IMR-90 (cell line): Measurements from ENCODE around the gene HRNR. TPM values are rescaled to one million over a fixed set of nuclear protein-coding genes. Genes with fewer than 3 reads are reported as not detected.

Experiments used
- ATAC-seq: fragments of 200-7000 bp; cut with Tn5 transposase; 2 replicates; pipeline ENCODE4 v1.9.1; 2020; ENCODE audit warnings: low read depth, mild to moderate bottlenecking, moderate library complexity
- BruUV-seq: library from RNA; stranded (reverse); fragments of 400-500 nt; replicated peaks from 2 replicates; lab custom pipeline; 2021; lab: Mats Ljungman, UMichigan
- CTCF ChIA-PET: fragments of 300-600 bp; formaldehyde crosslinking; extraction: SDS; loops from one replicate; lab custom pipeline; 2021; ENCODE audit warnings: antibody characterized with exemption; lab: Yijun Ruan, JAX
- POLR2A ChIA-PET: fragments of 300-600 bp; sonication (Branson Sonifier 250); formaldehyde crosslinking; loops from one replicate; lab custom pipeline; 2022; ENCODE audit warnings: antibody characterized with exemption; ENCODE audit not compliant: unreplicated experiment; lab: Charles Lee
- DNase-seq: peaks from one replicate; pipeline ENCODE4 v3.0.0; 2013
- H2AFZ ChIP-seq: replicated peaks from 2 replicates; pipeline ENCODE3; 2013; ENCODE audit warnings: low read length, mild to moderate bottlenecking; ENCODE audit not compliant: poor library complexity
- H2AK5ac ChIP-seq: 2 replicates; pipeline ENCODE4 v1.6.1; 2013; ENCODE audit warnings: low read depth, low read length, inconsistent platforms
- H2AK9ac ChIP-seq: replicated peaks from 2 replicates; pipeline ENCODE3; 2013; ENCODE audit warnings: mild to moderate bottlenecking, low read depth, low read length, moderate library complexity; ENCODE audit not compliant: poor library complexity
- H2BK120ac ChIP-seq: 2 replicates; pipeline ENCODE4 v1.6.1; 2013; ENCODE audit warnings: low read depth, low read length, inconsistent platforms
- H2BK15ac ChIP-seq: 3 replicates; pipeline ENCODE4 v1.6.1; 2013; ENCODE audit warnings: low read depth, low read length, inconsistent platforms
- H2BK20ac ChIP-seq: 2 replicates; pipeline ENCODE4 v1.6.1; 2013; ENCODE audit warnings: low read depth, mild to moderate bottlenecking, inconsistent platforms, low read length, moderate library complexity
- H2BK5ac ChIP-seq: 2 replicates; pipeline ENCODE4 v1.6.1; 2013; ENCODE audit warnings: mild to moderate bottlenecking, low read depth, low read length, inconsistent platforms; ENCODE audit not compliant: poor library complexity, severe bottlenecking
- H3K14ac ChIP-seq: replicated peaks from 2 replicates; pipeline ENCODE4 v1.6.1; 2013; ENCODE audit warnings: low read depth, low read length, inconsistent platforms
- H3K18ac ChIP-seq: 2 replicates; pipeline ENCODE4 v1.6.1; 2013; ENCODE audit warnings: low read depth, low read length, control low read depth
- H3K23ac ChIP-seq: 2 replicates; pipeline ENCODE4 v1.6.1; 2013; ENCODE audit warnings: low read depth, low read length, inconsistent platforms
- H3K27ac ChIP-seq: 2 replicates; pipeline ENCODE4 v1.5.1; 2013; ENCODE audit warnings: mild to moderate bottlenecking, control low read depth, low read length; ENCODE audit not compliant: insufficient read depth
- H3K27me3 ChIP-seq: 2 replicates; pipeline ENCODE4 v1.6.1; 2013; ENCODE audit warnings: low read length; ENCODE audit not compliant: control insufficient read depth, insufficient read depth
- H3K36me3 ChIP-seq: 2 replicates; pipeline ENCODE4 v1.6.1; 2013; ENCODE audit warnings: low read length, mixed read lengths; ENCODE audit not compliant: control insufficient read depth, insufficient read depth
- H3K4ac ChIP-seq: 2 replicates; pipeline ENCODE4 v1.6.1; 2013; ENCODE audit warnings: low read depth, low read length, inconsistent platforms
- H3K4me1 ChIP-seq: 2 replicates; pipeline ENCODE4 v1.6.1; 2013; ENCODE audit warnings: low read length, mixed read lengths; ENCODE audit not compliant: control insufficient read depth, insufficient read depth
- H3K4me2 ChIP-seq: 2 replicates; pipeline ENCODE4 v1.6.1; 2013; ENCODE audit warnings: low read depth, mild to moderate bottlenecking, control low read depth, low read length, moderate library complexity
- H3K4me3 ChIP-seq: 2 replicates; pipeline ENCODE4 v1.5.1; 2013; ENCODE audit warnings: low read depth, mild to moderate bottlenecking, control low read depth, low read length, moderate library complexity; ENCODE audit not compliant: insufficient read depth
- H3K56ac ChIP-seq: 2 replicates; pipeline ENCODE4 v1.6.1; 2013; ENCODE audit warnings: low read length, inconsistent platforms; ENCODE audit not compliant: insufficient read depth; ENCODE audit errors: extremely low read depth
- H3K79me1 ChIP-seq, 2 experiments: 2 replicates each; pipeline ENCODE4 v1.6.1; 2013; ENCODE audit warnings: low read length in 2 of 2, inconsistent platforms in 1 of 2, low read depth in 1 of 2
- H3K9ac ChIP-seq: 2 replicates; pipeline ENCODE4 v1.6.1; 2013; ENCODE audit warnings: low read depth, low read length, control low read depth
- H3K9me1 ChIP-seq: 2 replicates; pipeline ENCODE4 v1.6.1; 2013; ENCODE audit warnings: low read length, inconsistent platforms; ENCODE audit not compliant: insufficient read depth
- H3K9me3 ChIP-seq: 2 replicates; pipeline ENCODE4 v1.6.1; 2013; ENCODE audit warnings: low read length; ENCODE audit not compliant: control insufficient read depth, insufficient read depth
- H4K20me1 ChIP-seq: 2 replicates; pipeline ENCODE4 v1.6.1; 2013; ENCODE audit warnings: low read length, inconsistent platforms; ENCODE audit not compliant: insufficient read depth
- H4K5ac ChIP-seq: 2 replicates; pipeline ENCODE4 v1.6.1; 2013; ENCODE audit warnings: mild to moderate bottlenecking, low read depth, low read length, control low read depth
- H4K8ac ChIP-seq, 2 experiments: 2 replicates each; pipeline ENCODE4 v1.6.1; 2013; ENCODE audit warnings: low read depth in 2 of 2, low read length in 2 of 2, control low read depth in 1 of 2, inconsistent platforms in 1 of 2
- H4K91ac ChIP-seq: 2 replicates; pipeline ENCODE4 v1.6.1; 2013; ENCODE audit warnings: low read depth, low read length, inconsistent platforms; ENCODE audit not compliant: insufficient read depth
- BHLHE40 ChIP-seq: fragments of 150-350 bp; IDR thresholded peaks from 2 replicates; pipeline ENCODE4 v1.6.1; 2016; ENCODE audit warnings: mild to moderate bottlenecking, low read depth, low read length
- CEBPB ChIP-seq: IDR thresholded peaks from 2 replicates; pipeline ENCODE4 v1.6.1; 2012; ENCODE audit warnings: low read depth, low read length, improper control_type of control experiment
- CHD1 ChIP-seq: IDR thresholded peaks from 2 replicates; pipeline ENCODE4 v1.6.1; 2012; ENCODE audit warnings: low read depth, low read length, improper control_type of control experiment
- CTCF ChIP-seq: conservative IDR thresholded peaks from 2 replicates; pipeline ENCODE4 v1.5.1; 2012; ENCODE audit warnings: mild to moderate bottlenecking, low read depth, low read length, improper control_type of control experiment
- ELK1 ChIP-seq: fragments of 150-350 bp; IDR thresholded peaks from 2 replicates; pipeline ENCODE4 v1.6.1; 2016; ENCODE audit warnings: low read depth, mild to moderate bottlenecking, low read length, moderate library complexity, borderline replicate concordance
- FOS ChIP-seq: fragments of 150-350 bp; IDR thresholded peaks from 2 replicates; pipeline ENCODE4 v1.6.1; 2016; ENCODE audit warnings: low read depth, low read length
- MAFK ChIP-seq: IDR thresholded peaks from 2 replicates; pipeline ENCODE4 v1.6.1; 2012; ENCODE audit warnings: low read depth, low read length, improper control_type of control experiment
- MAZ ChIP-seq: IDR thresholded peaks from 2 replicates; pipeline ENCODE4 v1.6.1; 2012; ENCODE audit warnings: low read depth, mild to moderate bottlenecking, low read length, improper control_type of control experiment, moderate library complexity, borderline replicate concordance
- MXI1 ChIP-seq: IDR thresholded peaks from 2 replicates; pipeline ENCODE4 v1.6.1; 2012; ENCODE audit warnings: low read depth, mild to moderate bottlenecking, low read length, moderate library complexity, borderline replicate concordance
- NFE2L2 ChIP-seq: fragments of 150-350 bp; IDR thresholded peaks from 2 replicates; pipeline ENCODE4 v1.6.1; 2016; ENCODE audit warnings: low read depth, mild to moderate bottlenecking, low read length
- POLR2A ChIP-seq: IDR thresholded peaks from 2 replicates; pipeline ENCODE4 v1.6.1; 2012; ENCODE audit warnings: mild to moderate bottlenecking, low read depth, low read length
- RAD21 ChIP-seq: IDR thresholded peaks from 2 replicates; pipeline ENCODE4 v1.6.1; 2012; ENCODE audit warnings: low read length, improper control_type of control experiment
- RCOR1 ChIP-seq: IDR thresholded peaks from 2 replicates; pipeline ENCODE4 v1.6.1; 2012; ENCODE audit warnings: mild to moderate bottlenecking, low read length, improper control_type of control experiment; ENCODE audit not compliant: insufficient replicate concordance
- RFX5 ChIP-seq: IDR thresholded peaks from 2 replicates; pipeline ENCODE4 v1.8.0; 2012; ENCODE audit warnings: low read depth, mild to moderate bottlenecking, low read length, moderate library complexity
- SMC3 ChIP-seq: fragments of 150-350 bp; IDR thresholded peaks from 2 replicates; pipeline ENCODE4 v1.6.1; 2016; ENCODE audit warnings: low read depth, mild to moderate bottlenecking, antibody characterized with exemption, low read length, moderate library complexity
- USF2 ChIP-seq: fragments of 150-350 bp; IDR thresholded peaks from 2 replicates; pipeline ENCODE4 v1.6.1; 2017; ENCODE audit warnings: mild to moderate bottlenecking, antibody characterized with exemption, low read length, low read depth
- WGBS, 2 experiments: methylation state at CpG; one replicate each; pipeline versions ENCODE4 v1.1.5 to v1.1.7; 2013; ENCODE audit warnings: missing lambda C conversion rate in 2 of 2; ENCODE audit not compliant: insufficient read length in 1 of 2; ENCODE audit errors: extremely low coverage in 2 of 2; 5-methylcytosine and 5-hydroxymethylcytosine counted together
- dilution Hi-C: fragments of 300-500 bp; cut with HindIII; formaldehyde crosslinking; loops from one replicate; pipeline ENCODE4 v1.14.3; 2018; ENCODE audit warnings: low sequenced_read_pairs; ENCODE audit not compliant: unreplicated experiment
- in situ Hi-C: fragments of 300-500 bp; cut with MboI; formaldehyde crosslinking; loops from 3 replicates; pipeline ENCODE4 v1.14.3; 2019; ENCODE audit warnings: low sequenced_read_pairs, inconsistent platforms, mixed read lengths
- intact Hi-C: fragments of 100-400 bp; cut with micrococcal nuclease; formaldehyde crosslinking; loops from 2 replicates; pipeline ENCODE4 v1.10.0; 2022
- polyA plus RNA-seq, 3 experiments: library from polyadenylated mRNA; depleted of rRNA; stranded (reverse); fragments of >200 nt; gene quantifications; 2 replicates each; pipeline ENCODE4 v1.2.3, GENCODE V29; 2012; ENCODE audit warnings: low replicate concordance in 1 of 3
- total RNA-seq: library from RNA; depleted of rRNA; stranded (reverse); fragments of >200 nt; gene quantifications from 2 replicates; pipeline ENCODE4 v1.2.3, GENCODE V29; 2012

HRNR gene
- total and polyA plus RNA-seq, 2 of the 4 experiments (the other 2 are of a cell fraction), result under 0.01 TPM; not detected in 1

GRCh38 chr1:152164517-152165136, 59.4 kb downstream of the HRNR start:
- Histone ChIP-seq H4K8ac (no peak overlapping the region), H3K56ac (no peak overlapping the region), H3K27ac (no peak overlapping the region), H2BK20ac (no peak overlapping the region), H2AK9ac (no peak overlapping the region), H3K36me3 (no peaks in the 10 kb centered on the region), H4K20me1 (no peaks in the 10 kb centered on the region), H4K91ac (no peak overlapping the region), H2BK5ac (no peak overlapping the region), H3K4me3 (no peak overlapping the region), H3K9me1 (no peaks in the 10 kb centered on the region), H3K4me2 (no peak overlapping the region), H3K9me3 (no peaks in the 10 kb centered on the region), H2AFZ (no peak overlapping the region), H2BK15ac (no peak overlapping the region), H3K27me3 (peaks cover 8% of the 10 kb centered on the region; the same call in 1 of the 2 replicates), H3K23ac (no peak overlapping the region), H3K79me1 (no peaks in the 10 kb centered on the region), H2AK5ac (no peak overlapping the region), H3K18ac (no peak overlapping the region), H3K4me1 (no peaks in the 10 kb centered on the region; the same call in 1 of the 2 replicates), H3K9ac (no peak overlapping the region), H2BK120ac (no peak overlapping the region), H3K4ac (no peak overlapping the region), H3K14ac (no peak overlapping the region), H4K5ac (no peak overlapping the region)
- no peak for DNase-seq
- in situ Hi-C loops, result no loop called here
- intact Hi-C loops, result no loop called here
- POLR2A ChIA-PET, result no interaction called here
- CTCF ChIA-PET, result no interaction called here
- TF ChIP-seq CHD1 (no peak), POLR2A (no peak), RCOR1 (no peak), BHLHE40 (no peak), CEBPB (no peak), FOS (no peak), CTCF (no peak), RAD21 (no peak), ELK1 (no peak), USF2 (no peak), MXI1 (no peak), MAFK (no peak), RFX5 (no peak), SMC3 (no peak), NFE2L2 (no peak), MAZ (no peak)
- dilution Hi-C loops, result no loop called here
- BruUV-seq, result no TSS peak
- WGBS, 2 experiments, result 20% methylated on average over 1 of the region's 2 CpGs; no CpG with 5 or more reads in 1 of the 2 experiments
- ATAC-seq, result no peak
